Common myeloid progenitor, CD34-positive (primary cell): Measurements from ENCODE around the gene ADAMTSL2.

Experiments used
- CTCF ChIA-PET: fragments of 350-600 bp; sonication (Branson Sonifier 250); formaldehyde crosslinking; loops from one replicate; lab custom pipeline; 2021; ENCODE audit warnings: antibody characterized with exemption; lab: Charles Lee
- POLR2A ChIA-PET: fragments of 350-600 bp; sonication (Branson Sonifier 250); formaldehyde crosslinking; loops from one replicate; lab custom pipeline; 2021; ENCODE audit warnings: antibody characterized with exemption; lab: Charles Lee
- DNase-seq, 3 donors: peaks; one replicate each; pipeline versions ENCODE4 v3.0.0 to v3.0.0-alpha.2; 2013
- H3K27ac ChIP-seq, 2 experiments: 1 replicate in 1 of 2; 2 replicates in 1 of 2; pipeline ENCODE4 v1.7.0; 2013; ENCODE audit warnings: inconsistent platforms in 2 of 2, low read length in 2 of 2, mild to moderate bottlenecking in 2 of 2, low read depth in 1 of 2, moderate library complexity in 1 of 2; ENCODE audit not compliant: severe bottlenecking in 2 of 2, insufficient read depth in 1 of 2, poor library complexity in 1 of 2
- H3K27me3 ChIP-seq, 5 experiments: replicated peaks in 2 of 5; 1 replicate in 3 of 5; 2 replicates in 2 of 5; pipeline versions ENCODE4 v1.6.1 to v1.7.0; 2013; ENCODE audit warnings: low read length in 4 of 5, mild to moderate bottlenecking in 2 of 5, moderate library complexity in 2 of 5, inconsistent platforms in 1 of 5; ENCODE audit not compliant: insufficient read depth in 5 of 5, control insufficient read depth in 4 of 5
- H3K36me3 ChIP-seq, 4 experiments: 1 replicate in 2 of 4; 2 replicates in 2 of 4; pipeline versions ENCODE4 v1.6.1 to v1.7.0; 2013; ENCODE audit warnings: low read length in 3 of 4, control low read depth in 1 of 4, mild to moderate bottlenecking in 1 of 4; ENCODE audit not compliant: control insufficient read depth in 4 of 4, insufficient read depth in 4 of 4
- H3K4me1 ChIP-seq, 4 experiments: 1 replicate in 3 of 4; 2 replicates in 1 of 4; pipeline versions ENCODE4 v1.6.1 to v1.7.1; 2013; ENCODE audit warnings: low read length in 3 of 4, mild to moderate bottlenecking in 3 of 4, control low read depth in 1 of 4, inconsistent platforms in 1 of 4, moderate library complexity in 1 of 4; ENCODE audit not compliant: control insufficient read depth in 4 of 4, insufficient read depth in 4 of 4; ENCODE audit errors: control extremely low read depth in 1 of 4
- H3K4me3 ChIP-seq, 7 experiments: 1 replicate in 4 of 7; 2 replicates in 3 of 7; pipeline versions ENCODE4 v1.5.1 to v1.7.0; 2013; ENCODE audit warnings: mild to moderate bottlenecking in 7 of 7, low read length in 6 of 7, moderate library complexity in 6 of 7, inconsistent platforms in 2 of 7, low read depth in 2 of 7, control low read depth in 1 of 7; ENCODE audit not compliant: insufficient read depth in 4 of 7, control insufficient read depth in 1 of 7; ENCODE audit errors: extremely low read depth in 1 of 7
- H3K9me3 ChIP-seq, 5 experiments: 1 replicate in 4 of 5; 2 replicates in 1 of 5; pipeline versions ENCODE4 v1.6.1 to v1.7.1; 2013; ENCODE audit warnings: low read length in 4 of 5, mild to moderate bottlenecking in 2 of 5, inconsistent platforms in 1 of 5, low read depth in 1 of 5, moderate library complexity in 1 of 5; ENCODE audit not compliant: control insufficient read depth in 4 of 5, insufficient read depth in 2 of 5; ENCODE audit errors: control extremely low read depth in 1 of 5
- WGBS: methylation state at CpG from one replicate; pipeline ENCODE4 v1.1.5; 2013; ENCODE audit not compliant: insufficient coverage; 5-methylcytosine and 5-hydroxymethylcytosine counted together

Gene ADAMTSL2

GRCh38 chr9:133583111-133583510 is 48.6 kb downstream of the ADAMTSL2 start:
- ChIA-PET POLR2A (interaction anchor here (0.6 kb wide), 1 partner anchor 33 kb away, joined by 3 read pairs; no protein-coding TSS in a partner anchor), CTCF (no interaction called here)
- no peak overlapping the region for H3K27ac ChIP-seq
- H3K4me3 ChIP-seq, result no peak overlapping the region
- H3K9me3 ChIP-seq, result no peaks in the 10 kb centered on the region
- 93% methylated on average over 3 of the region's 3 CpGs for WGBS
- H3K4me1 ChIP-seq, result peaks cover 0 to 30% (median 22%) of the 10 kb centered on the region in 4 experiments
- H3K36me3 ChIP-seq, result no peaks in the 10 kb centered on the region
- no peak for DNase-seq
- H3K27me3 ChIP-seq, result peaks cover 0 to 66% (median 16%) of the 10 kb centered on the region in 5 experiments

GRCh38 chr9:133583586-133583985 is 49.1 kb downstream of the ADAMTSL2 start:
- no peak for DNase-seq
- peaks cover 0 to 30% (median 22%) of the 10 kb centered on the region in 4 experiments for H3K4me1 ChIP-seq
- H3K27me3 ChIP-seq, result peaks cover 0 to 61% (median 13%) of the 10 kb centered on the region in 5 experiments
- peaks cover 0 to 4% (median 0%) of the 10 kb centered on the region in 5 experiments for H3K9me3 ChIP-seq
- no peak overlapping the region for H3K4me3 ChIP-seq
- POLR2A ChIA-PET, result interaction anchor here (0.6 kb wide), 1 partner anchor 34 kb away, joined by 3 read pairs; no protein-coding TSS in a partner anchor
- 94% methylated on average over 22 of the region's 23 CpGs for WGBS
- CTCF ChIA-PET, result no interaction called here
- no peaks in the 10 kb centered on the region for H3K36me3 ChIP-seq
- H3K27ac ChIP-seq, result no peak overlapping the region

- H3K4me3 ChIP-seq, result no peak overlapping the region
- 96% methylated on average over 4 of the region's 5 CpGs for WGBS
- H3K9me3 ChIP-seq, result peaks cover 0 to 6% (median 0%) of the 10 kb centered on the region in 5 experiments
- H3K36me3 ChIP-seq, result no peaks in the 10 kb centered on the region
- no peak overlapping the region for H3K27ac ChIP-seq
- ChIA-PET CTCF (interaction anchor here (1.3 to 1.5 kb wide), 2 partner anchors 52 to 198 kb away, joined by 3 to 4 read pairs; no protein-coding TSS in a partner anchor), POLR2A (no interaction called here)
- H3K4me1 ChIP-seq, result peaks cover 0 to 24% (median 19%) of the 10 kb centered on the region in 4 experiments
- peaks cover 0 to 55% (median 11%) of the 10 kb centered on the region in 5 experiments for H3K27me3 ChIP-seq
- no peak for DNase-seq
Measured at GRCh38 chr9:133584167-133584558, 49.7 kb downstream of the ADAMTSL2 start.

GRCh38 chr9:133584559-133585476 is 50.3 kb downstream of the ADAMTSL2 start:
- H3K4me3 ChIP-seq, result peak overlapping the region in 2 of 7 experiments; percentile 19 to 26
- H3K36me3 ChIP-seq, result no peaks in the 10 kb centered on the region
- ChIA-PET POLR2A (interaction anchor here (0.6 to 0.8 kb wide), 2 partner anchors 51 to 60 kb away, joined by 3 read pairs; no protein-coding TSS in a partner anchor), CTCF (interaction anchor here (0.8 to 1.5 kb wide), 4 partner anchors 44 to 197 kb away, joined by 3 to 5 read pairs (median 4); no protein-coding TSS in a partner anchor)
- H3K27me3 ChIP-seq, result peaks cover 0 to 51% (median 6%) of the 10 kb centered on the region in 5 experiments
- DNase-seq, result peak; percentile 7 to 76 (median 69)
- WGBS, result 11% methylated on average over 19 of the region's 28 CpGs
- peaks cover 0 to 23% (median 18%) of the 10 kb centered on the region in 4 experiments for H3K4me1 ChIP-seq
- H3K9me3 ChIP-seq, result peaks cover 0 to 6% (median 0%) of the 10 kb centered on the region in 5 experiments
- no peak overlapping the region for H3K27ac ChIP-seq

- POLR2A ChIA-PET, result interaction anchor here (0.6 kb wide), 2 partner anchors 59 to 912 kb away, joined by 3 read pairs; no protein-coding TSS in a partner anchor
- peaks cover 0 to 54% (median 6%) of the 10 kb centered on the region in 5 experiments for H3K27me3 ChIP-seq
- DNase-seq, result peak; percentile 20 to 59 (median 54)
- H3K9me3 ChIP-seq, result peaks cover 0 to 6% (median 0%) of the 10 kb centered on the region in 5 experiments
- CTCF ChIA-PET, result interaction anchor here (0.8 to 1.7 kb wide), 4 partner anchors 7 to 196 kb away, joined by 3 to 5 read pairs (median 4); no protein-coding TSS in a partner anchor
- 14% methylated on average over 43 of the region's 43 CpGs for WGBS
- no peaks in the 10 kb centered on the region for H3K36me3 ChIP-seq
- peaks cover 0 to 23% (median 18%) of the 10 kb centered on the region in 4 experiments for H3K4me1 ChIP-seq
- H3K27ac ChIP-seq, result no peak overlapping the region
- H3K4me3 ChIP-seq, result peak overlapping the region in 3 of 7 experiments; percentile 19 to 48 (median 26)
Measured at GRCh38 chr9:133585481-133586351, 51.2 kb downstream of the ADAMTSL2 start.

GRCh38 chr9:133587051-133587450 is 52.5 kb downstream of the ADAMTSL2 start:
- CTCF ChIA-PET, result interaction anchor here (1.2 to 1.7 kb wide), 3 partner anchors 9 to 47 kb away, joined by 3 to 4 read pairs (median 3); no protein-coding TSS in a partner anchor
- no peak overlapping the region for H3K4me3 ChIP-seq
- POLR2A ChIA-PET, result no interaction called here
- peaks cover 0 to 23% (median 18%) of the 10 kb centered on the region in 4 experiments for H3K4me1 ChIP-seq
- H3K27ac ChIP-seq, result no peak overlapping the region
- H3K9me3 ChIP-seq, result peaks cover 0 to 6% (median 0%) of the 10 kb centered on the region in 5 experiments
- peaks cover 0 to 58% (median 2%) of the 10 kb centered on the region in 5 experiments for H3K27me3 ChIP-seq
- DNase-seq, result no peak
- WGBS, result 81% methylated on average over 8 of the region's 8 CpGs
- no peaks in the 10 kb centered on the region for H3K36me3 ChIP-seq
